Endometrium (tissue), 2 donors: Measurements from ENCODE around the gene TRIML2.
"Not testable (repeated sequence)": the region's sequence is repeated elsewhere in the genome, so short reads cannot be mapped to it uniquely, and the experiment has no call there.

Experiments
- FAIRE-seq: peaks from 2 replicates; lab custom pipeline; 2012; peaks lifted over from hg19 to GRCh38; lab: Jason Lieb, UNC
- donor health status: control.
- donor health status: control.

Gene TRIML2

GRCh38 chr4:188107931-188108843 lies 1.2 kb downstream of the TRIML2 start:
- no peak for FAIRE-seq

- no peak for FAIRE-seq
Measured at GRCh38 chr4:188106454-188106853, 2.9 kb downstream of the TRIML2 start.

GRCh38 chr4:188092824-188093223 lies 16.6 kb downstream of the TRIML2 start:
- no peak for FAIRE-seq

GRCh38 chr4:188086858-188087257 lies 22.5 kb downstream of the TRIML2 start:
- no peak for FAIRE-seq

GRCh38 chr4:188082796-188083195 lies 26.6 kb downstream of the TRIML2 start:
- FAIRE-seq = no peak

GRCh38 chr4:188078116-188078515 lies 31.3 kb downstream of the TRIML2 start:
- FAIRE-seq = no peak

- FAIRE-seq = no peak
Measured at GRCh38 chr4:188076169-188076568, 33.2 kb downstream of the TRIML2 start.

GRCh38 chr4:188061083-188061482 lies 48.3 kb downstream of the TRIML2 start:
- FAIRE-seq = no peak

GRCh38 chr4:188053302-188053701 lies 56.1 kb downstream of the TRIML2 start:
- no peak for FAIRE-seq

GRCh38 chr4:188046657-188047056 lies 62.7 kb downstream of the TRIML2 start:
- no peak for FAIRE-seq

GRCh38 chr4:188045461-188045860 lies 63.9 kb downstream of the TRIML2 start:
- FAIRE-seq = not testable (repeated sequence)

- FAIRE-seq = no peak
Measured at GRCh38 chr4:188043154-188043553, 66.2 kb downstream of the TRIML2 start.

GRCh38 chr4:188042191-188042590 lies 67.2 kb downstream of the TRIML2 start:
- no peak for FAIRE-seq

- no peak for FAIRE-seq
Measured at GRCh38 chr4:188041721-188042120, 67.7 kb downstream of the TRIML2 start.
